Neuronal stem cell (in vitro differentiated cells): ENCODE data around the gene GPATCH1.

Source experiments
- DNase-seq: peaks from one replicate; pipeline ENCODE4 v3.0.0-alpha.2; 2013; ENCODE audit warnings: low spot score
- H2AFZ ChIP-seq: one replicate; pipeline ENCODE4 v1.6.1; 2013; ENCODE audit warnings: mild to moderate bottlenecking, low read length, inconsistent platforms
- H2AK5ac ChIP-seq: 2 replicates; pipeline ENCODE4 v1.6.1; 2013; ENCODE audit warnings: low read depth, mild to moderate bottlenecking, inconsistent platforms, low read length, moderate library complexity, mixed read lengths
- H2BK120ac ChIP-seq: 2 replicates; pipeline ENCODE4 v1.6.1; 2013; ENCODE audit warnings: low read depth, mild to moderate bottlenecking, inconsistent platforms, low read length, moderate library complexity, mixed read lengths
- H2BK12ac ChIP-seq: one replicate; pipeline ENCODE4 v1.6.1; 2013; ENCODE audit warnings: low read length, inconsistent platforms
- H2BK15ac ChIP-seq: 2 replicates; pipeline ENCODE4 v1.6.1; 2013; ENCODE audit warnings: mild to moderate bottlenecking, low read length, inconsistent platforms, mixed read lengths
- H2BK5ac ChIP-seq: one replicate; pipeline ENCODE4 v1.6.1; 2013; ENCODE audit warnings: inconsistent platforms, mild to moderate bottlenecking, low read length, moderate library complexity
- H3K14ac ChIP-seq: one replicate; pipeline ENCODE4 v1.6.1; 2013; ENCODE audit warnings: low read length, inconsistent platforms
- H3K18ac ChIP-seq: 2 replicates; pipeline ENCODE4 v1.6.1; 2013; ENCODE audit warnings: low read length, inconsistent platforms
- H3K23ac ChIP-seq: 2 replicates; pipeline ENCODE4 v1.6.1; 2013; ENCODE audit warnings: low read depth, mild to moderate bottlenecking, mixed read lengths, low read length, inconsistent platforms; ENCODE audit not compliant: poor library complexity
- H3K27ac ChIP-seq: replicated peaks from 3 replicates; pipeline ENCODE4 v1.5.1; 2013; ENCODE audit warnings: low read length, inconsistent platforms
- H3K27me3 ChIP-seq, 3 experiments: 2 replicates each; pipeline ENCODE4 v1.6.1; 2013; ENCODE audit warnings: low read length in 3 of 3, mild to moderate bottlenecking in 2 of 3, inconsistent platforms in 1 of 3, low read depth in 1 of 3, mixed read lengths in 1 of 3, moderate library complexity in 1 of 3; ENCODE audit not compliant: control insufficient read depth in 3 of 3, insufficient read depth in 3 of 3
- H3K36me3 ChIP-seq, 2 donors: replicated peaks in 1 of 2; 2 replicates each; pipeline ENCODE4 v1.6.1; 2013; ENCODE audit warnings: low read length in 2 of 2; ENCODE audit not compliant: control insufficient read depth in 2 of 2, insufficient read depth in 2 of 2
- H3K4ac ChIP-seq: 2 replicates; pipeline ENCODE4 v1.6.1; 2013; ENCODE audit warnings: inconsistent platforms, mild to moderate bottlenecking, low read length, moderate library complexity
- H3K4me1 ChIP-seq, 2 donors: 1 replicate in 1 of 2; 2 replicates in 1 of 2; pipeline ENCODE4 v1.6.1; 2013; ENCODE audit warnings: low read length in 2 of 2, low read depth in 1 of 2; ENCODE audit not compliant: control insufficient read depth in 2 of 2, insufficient read depth in 1 of 2
- H3K4me2 ChIP-seq: one replicate; pipeline ENCODE4 v1.6.1; 2013; ENCODE audit warnings: mild to moderate bottlenecking, low read length, inconsistent platforms; ENCODE audit not compliant: insufficient read depth, poor library complexity, severe bottlenecking
- H3K4me3 ChIP-seq, 2 donors: 2 replicates each; pipeline ENCODE4 v1.5.1; 2013; ENCODE audit warnings: low read length in 2 of 2, mild to moderate bottlenecking in 2 of 2, inconsistent platforms in 1 of 2, moderate library complexity in 1 of 2
- H3K79me1 ChIP-seq: one replicate; pipeline ENCODE4 v1.6.1; 2013; ENCODE audit warnings: low read depth, mild to moderate bottlenecking, inconsistent platforms, low read length, moderate library complexity
- H3K9ac ChIP-seq: one replicate; pipeline ENCODE4 v1.6.1; 2013; ENCODE audit warnings: mild to moderate bottlenecking, low read depth, low read length, inconsistent platforms; ENCODE audit not compliant: poor library complexity
- H3K9me3 ChIP-seq, 2 donors: replicated peaks in 1 of 2; 2 replicates each; pipeline versions ENCODE3 to v1.6.1; 2013; ENCODE audit warnings: low read length in 2 of 2, mild to moderate bottlenecking in 2 of 2, inconsistent platforms in 1 of 2, low read depth in 1 of 2, mixed read lengths in 1 of 2, moderate library complexity in 1 of 2; ENCODE audit not compliant: control insufficient read depth in 2 of 2, insufficient read depth in 1 of 2
- H4K8ac ChIP-seq: one replicate; pipeline ENCODE4 v1.6.1; 2013; ENCODE audit warnings: low read depth, mild to moderate bottlenecking, inconsistent platforms, low read length, moderate library complexity
- H4K91ac ChIP-seq: one replicate; pipeline ENCODE4 v1.6.1; 2013; ENCODE audit warnings: low read length, low read depth, mild to moderate bottlenecking, inconsistent platforms; ENCODE audit not compliant: poor library complexity
- WGBS, 2 donors: extraction: QIAGEN DNeasy Blood & Tissue Kit; methylation state at CpG; one replicate each; pipeline ENCODE4 v1.1.7; 2013; ENCODE audit warnings: missing lambda C conversion rate in 2 of 2, mixed read lengths in 1 of 2; ENCODE audit not compliant: insufficient read length in 2 of 2, insufficient replicate concordance in 1 of 2; ENCODE audit errors: extremely low coverage in 2 of 2; 5-methylcytosine and 5-hydroxymethylcytosine counted together

Gene GPATCH1

DNA sequence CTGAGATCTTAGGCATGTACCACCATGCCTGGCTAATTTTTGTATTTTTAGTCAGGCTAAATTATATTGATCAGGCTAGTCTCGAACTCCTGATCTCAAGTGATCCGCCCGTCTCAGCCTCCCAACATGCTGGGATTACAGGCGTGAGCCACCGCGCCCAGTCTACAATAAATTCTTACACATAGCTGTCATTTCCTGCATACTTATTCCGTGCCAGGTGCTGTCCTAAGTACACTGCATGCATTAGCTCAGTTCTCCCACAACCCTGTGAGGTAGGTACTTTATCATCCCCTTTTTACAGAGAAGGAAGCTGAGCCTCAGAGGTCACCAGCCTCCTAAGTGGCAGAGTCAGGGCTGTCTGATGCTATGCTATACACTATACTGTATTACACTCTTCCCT, 9.1 kb upstream of the GPATCH1 start:
- no peak overlapping the region for H3K4ac ChIP-seq
- H3K9me3 ChIP-seq = no peaks in the 10 kb centered on the region
- H2BK120ac ChIP-seq = no peak overlapping the region
- no peak overlapping the region for H3K4me2 ChIP-seq
- no peak overlapping the region for H3K27ac ChIP-seq
- H3K14ac ChIP-seq = no peak overlapping the region
- WGBS, 2 donors = no CpG with 5 or more reads among the region's 7 CpGs
- H3K27me3 ChIP-seq = no peaks in the 10 kb centered on the region
- no peaks in the 10 kb centered on the region for H3K79me1 ChIP-seq
- H2AFZ ChIP-seq = no peak overlapping the region
- no peak overlapping the region for H3K18ac ChIP-seq
- peaks cover 0 to 2% of the 10 kb centered on the region in 2 donors for H3K4me1 ChIP-seq
- no peak for DNase-seq
- no peak overlapping the region for H4K91ac ChIP-seq
- H3K9ac ChIP-seq = no peak overlapping the region
- no peak overlapping the region for H4K8ac ChIP-seq
- no peak overlapping the region for H2BK15ac ChIP-seq
- H2BK12ac ChIP-seq = no peak overlapping the region
- H2BK5ac ChIP-seq = no peak overlapping the region
- H2AK5ac ChIP-seq = no peak overlapping the region
- H3K4me3 ChIP-seq = no peak overlapping the region
- no peaks in the 10 kb centered on the region for H3K36me3 ChIP-seq
- H3K23ac ChIP-seq = no peak overlapping the region

DNA sequence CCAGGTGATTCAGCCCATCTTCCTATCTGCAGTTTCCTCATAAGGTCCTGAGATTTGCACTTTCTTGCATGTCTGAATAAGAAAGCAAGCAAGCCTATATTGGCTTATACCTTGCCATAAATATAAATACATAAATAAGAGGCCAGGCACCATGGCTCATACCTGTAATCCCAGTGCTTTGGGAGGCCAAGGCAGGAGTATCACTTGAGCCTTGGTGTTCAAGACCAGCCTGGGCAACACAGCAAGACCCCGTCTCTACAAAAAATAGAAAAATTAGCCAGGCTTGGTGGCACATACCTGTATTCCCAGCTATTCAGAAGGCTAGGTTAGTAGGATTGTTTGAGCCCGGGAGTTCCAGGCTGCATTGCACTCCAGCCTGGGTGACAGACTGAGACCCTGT, 5.5 kb upstream of the GPATCH1 start:
- H2BK120ac ChIP-seq = no peak overlapping the region
- H3K4me1 ChIP-seq = no peaks in the 10 kb centered on the region
- no peak overlapping the region for H2BK12ac ChIP-seq
- no CpG with 5 or more reads among the region's 2 CpGs for WGBS, 2 donors
- H4K8ac ChIP-seq = no peak overlapping the region
- H3K9me3 ChIP-seq = no peaks in the 10 kb centered on the region
- no peak overlapping the region for H3K18ac ChIP-seq
- no peaks in the 10 kb centered on the region for H3K36me3 ChIP-seq
- no peak overlapping the region for H2BK5ac ChIP-seq
- H2AK5ac ChIP-seq = no peak overlapping the region
- H3K9ac ChIP-seq = no peak overlapping the region
- no peak overlapping the region for H4K91ac ChIP-seq
- H3K27ac ChIP-seq = no peak overlapping the region
- H3K14ac ChIP-seq = no peak overlapping the region
- no peak overlapping the region for H2BK15ac ChIP-seq
- no peak overlapping the region for H3K4ac ChIP-seq
- H3K27me3 ChIP-seq = no peaks in the 10 kb centered on the region
- no peaks in the 10 kb centered on the region for H3K79me1 ChIP-seq
- H3K4me3 ChIP-seq = no peak overlapping the region
- H3K4me2 ChIP-seq = no peak overlapping the region
- H3K23ac ChIP-seq = no peak overlapping the region
- no peak for DNase-seq
- no peak overlapping the region for H2AFZ ChIP-seq

DNA sequence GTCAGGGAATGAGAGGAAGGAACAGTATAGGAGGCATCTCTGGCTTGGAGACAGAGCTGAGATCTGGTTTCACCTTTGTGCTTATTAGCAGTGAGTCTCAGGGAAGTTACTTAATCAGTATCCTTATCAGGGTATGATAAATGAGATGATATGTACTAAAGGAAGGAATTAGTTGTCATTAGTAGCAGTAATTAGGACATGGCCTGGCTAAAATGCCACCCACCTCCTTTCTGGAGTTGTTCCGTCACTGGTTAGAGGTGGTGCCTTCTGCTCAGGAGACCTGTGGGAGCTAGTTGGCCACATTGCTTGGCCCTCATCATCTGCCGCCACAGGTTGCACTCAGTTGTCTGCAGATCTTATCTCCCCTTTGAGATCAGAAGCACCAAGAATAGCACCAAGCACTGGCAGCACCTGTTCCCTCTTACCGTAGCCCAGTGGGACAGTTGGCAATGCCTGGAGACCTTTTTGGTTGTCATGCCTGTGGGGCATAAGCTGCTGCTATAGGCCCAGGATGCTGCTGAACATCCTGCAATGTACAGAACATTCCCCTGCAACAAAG, 4.7 kb downstream of the GPATCH1 start:
- no CpG with 5 or more reads among the region's 3 CpGs for WGBS, 2 donors
- H2BK12ac ChIP-seq = no peak overlapping the region
- no peaks in the 10 kb centered on the region for H3K9me3 ChIP-seq
- DNase-seq = no peak
- H2BK120ac ChIP-seq = no peak overlapping the region
- H3K79me1 ChIP-seq = peaks cover 7% of the 10 kb centered on the region
- H3K14ac ChIP-seq = no peak overlapping the region
- H3K23ac ChIP-seq = no peak overlapping the region
- H2AFZ ChIP-seq = no peak overlapping the region
- H3K4me1 ChIP-seq = peaks cover 0 to 4% of the 10 kb centered on the region in 2 donors
- no peak overlapping the region for H3K4me3 ChIP-seq
- no peak overlapping the region for H3K27ac ChIP-seq
- H3K27me3 ChIP-seq = no peaks in the 10 kb centered on the region
- no peak overlapping the region for H2AK5ac ChIP-seq
- H2BK15ac ChIP-seq = no peak overlapping the region
- H3K4me2 ChIP-seq = no peak overlapping the region
- H4K8ac ChIP-seq = no peak overlapping the region
- H4K91ac ChIP-seq = no peak overlapping the region
- H3K36me3 ChIP-seq = peaks cover 4 to 25% of the 10 kb centered on the region in 2 donors
- no peak overlapping the region for H3K18ac ChIP-seq
- H3K4ac ChIP-seq = no peak overlapping the region
- no peak overlapping the region for H3K9ac ChIP-seq
- H2BK5ac ChIP-seq = no peak overlapping the region

- no peak overlapping the region for H2BK5ac ChIP-seq
- no peak overlapping the region for H2AFZ ChIP-seq
- no peak overlapping the region for H4K8ac ChIP-seq
- no peak overlapping the region for H3K27ac ChIP-seq
- no peaks in the 10 kb centered on the region for H3K9me3 ChIP-seq
- H4K91ac ChIP-seq = no peak overlapping the region
- peaks cover 0 to 2% of the 10 kb centered on the region in 2 donors for H3K4me1 ChIP-seq
- H3K4me3 ChIP-seq = no peak overlapping the region
- WGBS, 2 donors = 86% methylated on average over 1 of the region's 1 CpG; no CpG with 5 or more reads in 1 of the 2 donors
- no peak overlapping the region for H3K14ac ChIP-seq
- H3K4ac ChIP-seq = no peak overlapping the region
- no peak overlapping the region for H3K4me2 ChIP-seq
- no peak for DNase-seq
- no peak overlapping the region for H3K9ac ChIP-seq
- H2BK120ac ChIP-seq = no peak overlapping the region
- no peak overlapping the region for H3K18ac ChIP-seq
- no peak overlapping the region for H2AK5ac ChIP-seq
- no peak overlapping the region for H2BK15ac ChIP-seq
- peaks cover 4 to 35% of the 10 kb centered on the region in 2 donors for H3K36me3 ChIP-seq
- H3K23ac ChIP-seq = no peak overlapping the region
- peaks cover 1% of the 10 kb centered on the region for H3K79me1 ChIP-seq
- no peak overlapping the region for H2BK12ac ChIP-seq
- H3K27me3 ChIP-seq = no peaks in the 10 kb centered on the region
Measured at GRCh38 chr19:33086955-33087354, 6.0 kb downstream of the GPATCH1 start.
